NCI-H1417 (cell line): ENCODE data around the gene GLA.

Experiments
- DNase-seq, 3 experiments: peaks; one replicate each; lab custom pipeline; 2025; lab: John Stamatoyannopoulos, UW

Gene GLA

DNA sequence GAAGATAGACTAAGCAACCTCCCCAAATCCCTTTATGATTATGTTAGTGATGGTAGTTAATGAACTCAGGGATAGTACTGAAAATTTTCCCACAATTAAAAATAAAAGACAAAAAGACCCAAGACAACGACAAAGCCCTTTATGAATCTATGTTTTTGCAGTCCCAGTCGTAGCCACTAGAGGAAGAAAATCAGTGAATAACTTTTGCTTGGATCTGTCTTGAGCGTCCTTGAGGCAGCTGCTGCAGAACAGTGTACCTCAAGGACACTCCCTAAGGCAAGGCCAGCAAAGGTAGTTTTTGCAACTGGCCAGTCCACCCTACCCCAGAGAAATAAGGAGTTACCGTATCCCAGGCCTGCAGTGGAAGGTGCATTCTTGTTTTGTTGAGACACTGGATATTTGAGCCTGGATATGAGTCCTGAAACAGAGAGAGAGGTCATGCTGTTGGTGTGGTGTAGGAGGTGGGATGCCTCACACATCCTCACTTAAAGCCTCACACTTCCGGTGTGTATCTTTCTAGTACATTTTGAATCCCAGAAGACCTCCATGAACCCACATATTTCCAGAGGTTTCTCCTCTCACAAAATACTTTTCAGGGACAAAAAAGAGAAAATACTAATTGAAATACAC is 50.4 kb downstream of the GLA start:
- peak in 1 of 3 experiments; percentile 6 for DNase-seq

DNA sequence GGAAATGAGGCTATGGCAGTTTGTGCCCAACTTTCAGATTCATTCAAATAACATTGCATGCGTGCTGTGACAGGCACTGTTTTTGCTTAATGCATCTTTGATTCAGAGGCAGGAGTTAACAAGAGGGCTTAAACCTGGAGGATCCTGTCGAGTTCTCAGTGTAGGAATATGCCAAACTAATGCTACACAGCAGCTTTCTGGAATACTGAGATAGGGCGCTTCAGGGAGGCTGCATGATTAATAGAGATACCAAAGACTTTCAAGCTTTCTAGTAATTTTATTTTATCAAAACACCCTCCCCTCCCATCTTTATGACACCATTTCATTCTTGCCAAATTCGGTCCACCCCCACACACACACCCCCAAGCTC is 58.5 kb downstream of the GLA start:
- no peak for DNase-seq

DNA sequence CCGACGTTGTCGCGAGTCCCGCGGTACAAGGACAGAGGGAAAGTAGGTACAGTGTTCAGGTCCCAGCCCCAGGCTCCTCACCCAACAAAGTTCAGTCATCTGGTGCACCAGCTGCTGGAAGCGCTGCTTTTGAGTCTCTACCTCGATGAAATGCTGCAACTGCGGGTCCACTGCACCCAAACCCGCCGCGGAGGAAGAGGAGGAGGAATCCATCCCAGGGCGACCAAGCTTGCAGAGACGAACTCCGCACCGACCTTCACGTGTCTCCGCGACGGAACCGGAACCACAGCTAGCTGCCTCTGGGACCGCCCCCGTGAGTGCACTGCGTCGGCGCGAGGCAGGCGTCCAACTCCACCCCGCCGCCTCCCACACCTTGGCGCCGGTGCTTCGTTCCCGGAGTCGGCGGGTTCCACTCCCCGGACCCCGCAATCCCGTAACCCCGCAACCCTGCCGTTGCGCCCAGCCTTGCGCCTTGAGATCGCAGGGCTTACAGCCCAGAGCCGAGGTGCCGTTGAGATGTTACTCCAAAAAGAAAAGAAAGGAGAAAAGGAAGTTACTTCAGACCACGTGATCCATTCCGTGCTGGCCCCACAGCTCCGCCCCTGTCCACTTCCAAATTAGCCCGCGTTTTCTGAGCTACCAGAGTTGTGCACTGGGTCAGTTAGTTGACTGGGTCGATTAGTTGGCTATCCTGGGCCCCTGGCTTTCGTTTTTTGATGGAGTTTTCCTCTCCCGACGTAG is 59.1 kb downstream of the GLA start, which contains the start of gene TIMM8A:
TSS of gene TIMM8A (minus strand) at position 291 of the 741 bp plus-strand sequence. CDS start at position 213, 78 bp downstream.
- peak; percentile 82 to 85 (median 84) for DNase-seq

DNA sequence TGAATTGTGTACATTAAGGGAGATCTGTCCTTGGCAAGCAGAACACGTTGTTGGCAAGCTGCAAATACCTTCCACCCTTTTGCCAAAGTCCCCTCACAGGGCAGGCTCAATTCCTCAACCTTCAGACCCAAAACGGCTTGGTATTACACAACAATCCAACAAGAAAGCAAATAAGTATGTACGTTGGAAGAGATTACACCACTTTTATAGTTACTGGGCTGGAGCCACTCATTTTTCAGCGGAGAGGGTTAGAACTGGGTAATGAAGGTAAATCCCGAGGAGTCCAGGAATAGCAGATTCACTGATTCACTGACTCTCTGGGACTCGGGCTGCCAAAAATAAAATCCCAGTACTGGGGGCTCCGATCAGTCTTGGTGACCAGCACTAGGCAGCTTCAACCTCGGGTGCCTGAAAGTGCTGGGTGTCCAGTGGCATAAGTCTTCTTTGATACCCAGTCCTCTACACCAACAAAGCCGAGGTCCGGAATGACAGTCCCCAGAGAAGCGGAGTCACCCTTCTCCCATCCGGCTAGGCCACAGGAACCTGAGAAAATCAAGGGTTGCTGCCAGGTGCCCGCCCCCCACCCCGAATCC is 59.8 kb downstream of the GLA start:
- DNase-seq, result no peak
